Naive thymus-derived CD4-positive, alpha-beta T cell (primary cell): ENCODE results near the gene SMARCD1. TPM values are rescaled to one million over a fixed set of nuclear protein-coding genes. Genes with fewer than 3 reads are reported as not detected.

ENCODE experiments used
- ATAC-seq: fragments of 150-1000 bp; cut with Tn5 transposase; 2 replicates; pipeline ENCODE4 v1.10.0; 2021; ENCODE audit warnings: mild to moderate bottlenecking, moderate library complexity
- CTCF ChIA-PET: fragments of 350-600 bp; sonication (Branson Sonifier 250); formaldehyde crosslinking; loops from one replicate; lab custom pipeline; 2021; ENCODE audit warnings: antibody characterized with exemption; lab: Charles Lee
- POLR2A ChIA-PET: fragments of 350-600 bp; sonication (Branson Sonifier 250); formaldehyde crosslinking; loops from one replicate; lab custom pipeline; 2021; ENCODE audit warnings: antibody characterized with exemption, inconsistent platforms; lab: Charles Lee
- DNase-seq, 9 donors: peaks; one replicate each; pipeline versions ENCODE4 v3.0.0 to v3.0.0-alpha.2; 2020 to 2022; ENCODE audit warnings: mixed read lengths in 1 of 9
- H3K27ac ChIP-seq: one replicate; pipeline ENCODE4 v1.7.0; 2013; ENCODE audit warnings: mild to moderate bottlenecking, low read depth, low read length, moderate library complexity
- H3K27me3 ChIP-seq, 2 donors: one replicate each; pipeline ENCODE4 v1.7.0; 2013; ENCODE audit warnings: low read length in 2 of 2, mild to moderate bottlenecking in 2 of 2, moderate library complexity in 2 of 2; ENCODE audit not compliant: control insufficient read depth in 2 of 2, insufficient read depth in 2 of 2
- H3K36me3 ChIP-seq, 3 experiments: 1 replicate in 2 of 3; 2 replicates in 1 of 3; pipeline ENCODE4 v1.7.0; 2013; ENCODE audit warnings: low read length in 3 of 3, mild to moderate bottlenecking in 3 of 3, moderate library complexity in 1 of 3; ENCODE audit not compliant: insufficient read depth in 3 of 3, control insufficient read depth in 2 of 3
- H3K4me1 ChIP-seq, 2 donors: one replicate each; pipeline ENCODE4 v1.7.0; 2013; ENCODE audit warnings: low read length in 2 of 2, mild to moderate bottlenecking in 2 of 2, moderate library complexity in 1 of 2; ENCODE audit not compliant: control insufficient read depth in 2 of 2, insufficient read depth in 2 of 2
- H3K4me3 ChIP-seq: 2 replicates; pipeline ENCODE4 v1.7.0; 2013; ENCODE audit warnings: mild to moderate bottlenecking, low read length
- H3K9me3 ChIP-seq, 3 experiments: 1 replicate in 2 of 3; 2 replicates in 1 of 3; pipeline ENCODE4 v1.7.0; 2013; ENCODE audit warnings: low read length in 3 of 3; ENCODE audit not compliant: control insufficient read depth in 2 of 3
- H3K27ac Mint-ChIP-seq, 9 donors: one replicate each; pipeline ENCODE4 v1.8.0; 2020 to 2022; ENCODE audit warnings: mixed read lengths in 9 of 9, mild to moderate bottlenecking in 8 of 9, moderate library complexity in 5 of 9, inconsistent platforms in 2 of 9
- H3K27me3 Mint-ChIP-seq, 5 donors: one replicate each; pipeline ENCODE4 v1.8.0; 2021 to 2022; ENCODE audit warnings: mixed read lengths in 5 of 5, mild to moderate bottlenecking in 1 of 5
- H3K36me3 Mint-ChIP-seq, 5 donors: one replicate each; pipeline ENCODE4 v1.8.0; 2020 to 2022; ENCODE audit warnings: mixed read lengths in 5 of 5, mild to moderate bottlenecking in 3 of 5, inconsistent platforms in 1 of 5
- H3K4me1 Mint-ChIP-seq, 7 donors: one replicate each; pipeline ENCODE4 v1.8.0; 2020 to 2022; ENCODE audit warnings: mixed read lengths in 7 of 7, mild to moderate bottlenecking in 3 of 7, inconsistent platforms in 1 of 7
- H3K4me3 Mint-ChIP-seq, 10 donors: one replicate each; pipeline ENCODE4 v1.8.0; 2020 to 2022; ENCODE audit warnings: mild to moderate bottlenecking in 10 of 10, mixed read lengths in 10 of 10, moderate library complexity in 6 of 10, inconsistent platforms in 2 of 10
- H3K9me3 Mint-ChIP-seq, 11 donors: one replicate each; pipeline ENCODE4 v1.8.0; 2020 to 2022; ENCODE audit warnings: mixed read lengths in 11 of 11, mild to moderate bottlenecking in 4 of 11, inconsistent platforms in 1 of 11, moderate library complexity in 1 of 11
- intact Hi-C, 2 donors: fragments of 100-400 bp; cut with micrococcal nuclease; formaldehyde crosslinking; loops; one replicate each; pipeline ENCODE4 v1.15.1; 2023
- polyA plus RNA-seq, 2 donors: library from polyadenylated mRNA; unstranded; fragments of 300-500 nt; fragmentation: Illumina TruSeq; gene quantifications; one replicate each; pipeline ENCODE4 v1.2.3, GENCODE V29; 2021
- total RNA-seq, 6 experiments: library from RNA in 5 of 6; stranded (reverse) in 5 of 6; gene quantifications; 1 replicate in 5 of 6; 2 replicates in 1 of 6; pipeline ENCODE4 v1.2.3 and lab custom pipeline; 2021 to 2026

SMARCD1 gene
- total and polyA plus RNA-seq, 7 experiments from 2014 or later = 9.5 to 88.5 (median 67.2) TPM

GRCh38 chr12:50110762-50111351 lies 25.7 kb downstream of the SMARCD1 start:
- Mint-ChIP-seq H3K36me3 (peaks cover 0 to 10% (median 7%) of the 10 kb centered on the region in 5 donors), H3K4me3 (peak overlapping the region; percentile 21 to 100 (median 98)), H3K27me3 (no peaks in the 10 kb centered on the region), H3K27ac (peak overlapping the region in 8 of 9 donors; percentile 95 to 99 (median 98)), H3K9me3 (peaks cover 0 to 1% (median 0%) of the 10 kb centered on the region in 11 donors), H3K4me1 (peaks cover 11 to 37% (median 30%) of the 10 kb centered on the region in 7 donors)
- Histone ChIP-seq H3K4me1 (peaks cover 14 to 20% of the 10 kb centered on the region in 2 donors), H3K27ac (no peak overlapping the region), H3K9me3 (no peaks in the 10 kb centered on the region), H3K4me3 (peak overlapping the region; percentile 40), H3K27me3 (no peaks in the 10 kb centered on the region), H3K36me3 (peaks cover 0 to 8% (median 0%) of the 10 kb centered on the region in 3 experiments)
- POLR2A ChIA-PET = interaction anchor here (0.5 to 4.3 kb wide), 19 partner anchors 8 to 1107 kb away, joined by 3 to 53 read pairs (median 7); partner anchors contain the start of genes ATF1, CERS5, GPD1 and POU6F1
- intact Hi-C loops = loop anchor here (1.0 to 10.0 kb wide), 9 partner anchors 26 to 914 kb away; partner anchors contain the start of genes ATF1 (in 1 of the 2), BCDIN3D (in 1 of the 2), CERS5 (in 1 of the 2) and MCRS1 (in 1 of the 2)
- ATAC-seq = no peak
- no peak for DNase-seq
- CTCF ChIA-PET = interaction anchor here (0.6 to 4.2 kb wide), 21 partner anchors 8 to 144 kb away, joined by 3 to 29 read pairs (median 4); partner anchors contain the start of genes CERS5 and SMARCD1

- Mint-ChIP-seq H3K27me3 (no peaks in the 10 kb centered on the region), H3K4me1 (peaks cover 15 to 42% (median 35%) of the 10 kb centered on the region in 7 donors), H3K36me3 (peaks cover 0 to 12% (median 8%) of the 10 kb centered on the region in 5 donors), H3K9me3 (peaks cover 0 to 1% (median 0%) of the 10 kb centered on the region in 11 donors), H3K27ac (peak overlapping the region; percentile 91 to 99 (median 97)), H3K4me3 (peak overlapping the region; percentile 92 to 100 (median 98))
- Histone ChIP-seq H3K4me1 (peaks cover 14 to 23% of the 10 kb centered on the region in 2 donors), H3K27ac (peak overlapping the region; percentile 32), H3K4me3 (peak overlapping the region; percentile 40), H3K36me3 (peaks cover 0 to 13% (median 0%) of the 10 kb centered on the region in 3 experiments), H3K27me3 (no peaks in the 10 kb centered on the region), H3K9me3 (no peaks in the 10 kb centered on the region)
- ChIA-PET POLR2A (interaction anchor here (0.9 to 4.3 kb wide), 27 partner anchors 8 to 1107 kb away, joined by 3 to 53 read pairs (median 7); partner anchors contain the start of genes ATF1, CERS5, GPD1 and LIMA1), CTCF (interaction anchor here (0.6 to 4.2 kb wide), 27 partner anchors 8 to 1128 kb away, joined by 3 to 29 read pairs (median 4); partner anchors contain the start of genes CERS5, DAZAP2 and SMARCD1)
- no peak for DNase-seq
- ATAC-seq = no peak
- intact Hi-C loops = loop anchor here (1.0 to 10.0 kb wide), 9 partner anchors 26 to 913 kb away; partner anchors contain the start of genes ATF1 (in 1 of the 2), BCDIN3D (in 1 of the 2), CERS5 (in 1 of the 2) and MCRS1 (in 1 of the 2)
Measured at GRCh38 chr12:50111395-50111692, 26.2 kb downstream of the SMARCD1 start.

- intact Hi-C loops = loop anchor here (1.0 to 10.0 kb wide), 16 partner anchors 21 to 1395 kb away; partner anchors contain the start of genes CERS5 (in 2 of the 2), LARP4 (in 2 of the 2), LIMA1 (in 2 of the 2) and RACGAP1 (in 2 of the 2)
Measured at GRCh38 chr12:50111693-50112455, 26.7 kb downstream of the SMARCD1 start, which contains the start of gene COX14. Gene COX14, plus strand, starts transcription at chr12:50112236. Its CDS starts 7,808 bp downstream, at chr12:50120044.

GRCh38 chr12:50112456-50113218 lies 27.5 kb downstream of the SMARCD1 start:
- H3K9me3 ChIP-seq = no peaks in the 10 kb centered on the region
- Mint-ChIP-seq H3K27ac (peak overlapping the region; percentile 95 to 99 (median 98)), H3K36me3 (peaks cover 0 to 21% (median 13%) of the 10 kb centered on the region in 5 donors), H3K4me3 (peak overlapping the region; percentile 92 to 100 (median 98)), H3K27me3 (no peaks in the 10 kb centered on the region), H3K4me1 (peaks cover 15 to 54% (median 45%) of the 10 kb centered on the region in 7 donors), H3K9me3 (peaks cover 0 to 1% (median 0%) of the 10 kb centered on the region in 11 donors)
- ATAC-seq (no peak), DNase-seq (no peak)
- ChIA-PET CTCF (interaction anchor here (0.5 to 4.2 kb wide), 20 partner anchors 8 to 1126 kb away, joined by 3 to 29 read pairs (median 6); partner anchors contain the start of genes DAZAP2, SMARCD1 and TMBIM6), POLR2A (interaction anchor here (0.7 to 4.3 kb wide), 28 partner anchors 9 to 924 kb away, joined by 3 to 53 read pairs (median 6); partner anchors contain the start of genes ATF1, CERS5, GPD1 and LIMA1)
- peak overlapping the region; percentile 94 for H3K4me3 ChIP-seq
- H3K4me1 ChIP-seq = peaks cover 14 to 23% of the 10 kb centered on the region in 2 donors
- H3K27me3 ChIP-seq = no peaks in the 10 kb centered on the region
- peaks cover 0 to 24% (median 0%) of the 10 kb centered on the region in 3 experiments for H3K36me3 ChIP-seq
- H3K27ac ChIP-seq = peak overlapping the region; percentile 95
- intact Hi-C loops = loop anchor here (1.0 to 10.0 kb wide), 14 partner anchors 20 to 1396 kb away; partner anchors contain the start of genes LARP4 (in 2 of the 2), LIMA1 (in 2 of the 2), ATF1 (in 1 of the 2) and CCNT1 (in 1 of the 2)

More at GRCh38 chr12:50111693-50112455, 26.7 kb downstream of the SMARCD1 start, which contains the start of gene COX14:
- Mint-ChIP-seq H3K36me3 (peaks cover 0 to 16% (median 12%) of the 10 kb centered on the region in 5 donors), H3K27ac (peak within 1 kb of the TSS; percentile 95 to 99 (median 98)), H3K27me3 (no peaks in the 10 kb centered on the region), H3K9me3 (peaks cover 0 to 1% (median 0%) of the 10 kb centered on the region in 11 donors), H3K4me3 (peak within 1 kb of the TSS; percentile 92 to 100 (median 98)), H3K4me1 (peaks cover 15 to 47% (median 40%) of the 10 kb centered on the region in 7 donors)
- ChIA-PET CTCF (interaction anchor here (0.5 to 4.2 kb wide), 30 partner anchors 9 to 1127 kb away, joined by 3 to 29 read pairs (median 5); partner anchors contain the start of genes CERS5, DAZAP2, SMARCD1 and TMBIM6), POLR2A (interaction anchor here (0.7 to 4.3 kb wide), 33 partner anchors 9 to 1106 kb away, joined by 3 to 53 read pairs (median 6); partner anchors contain the start of genes ATF1, CERS5, GPD1 and LIMA1)
- ATAC-seq = peak; percentile 90
- peaks cover 14 to 23% of the 10 kb centered on the region in 2 donors for H3K4me1 ChIP-seq
- H3K9me3 ChIP-seq = no peaks in the 10 kb centered on the region
- H3K4me3 ChIP-seq = peak within 1 kb of the TSS; percentile 94
- H3K27ac ChIP-seq = peak within 1 kb of the TSS; percentile 95
- no peaks in the 10 kb centered on the region for H3K27me3 ChIP-seq
- peak; percentile 97 to 100 (median 99) for DNase-seq
- H3K36me3 ChIP-seq = peaks cover 0 to 18% (median 0%) of the 10 kb centered on the region in 3 experiments

GRCh38 chr12:50117057-50117622 lies 32.0 kb downstream of the SMARCD1 start:
- H3K27ac Mint-ChIP-seq = peak overlapping the region in 3 of 9 donors; percentile 3 to 61 (median 42)
- peaks cover 6 to 32% (median 18%) of the 10 kb centered on the region in 5 donors for H3K36me3 Mint-ChIP-seq
- peaks cover 22 to 68% (median 58%) of the 10 kb centered on the region in 7 donors for H3K4me1 Mint-ChIP-seq
- no peak for ATAC-seq
- no peak overlapping the region for H3K4me3 ChIP-seq
- POLR2A ChIA-PET = interaction anchor here (0.7 to 1.5 kb wide), 3 partner anchors 9 to 56 kb away, joined by 3 to 4 read pairs (median 3); no protein-coding TSS in a partner anchor
- H3K9me3 ChIP-seq = no peaks in the 10 kb centered on the region
- intact Hi-C loops = loop anchor here (10.0 kb wide), 2 partner anchors 852 to 908 kb away; partner anchors contain the start of genes SLC11A2 (in 1 of the 2) and TUBA1C (in 1 of the 2)
- H3K27ac ChIP-seq = no peak overlapping the region
- H3K27me3 ChIP-seq = no peaks in the 10 kb centered on the region
- H3K4me3 Mint-ChIP-seq = peak overlapping the region in 7 of 10 donors; percentile 48 to 72 (median 56)
- H3K36me3 ChIP-seq = peaks cover 0 to 57% (median 6%) of the 10 kb centered on the region in 3 experiments
- no peak for DNase-seq
- H3K9me3 Mint-ChIP-seq = peaks cover 0 to 1% (median 0%) of the 10 kb centered on the region in 11 donors
- H3K4me1 ChIP-seq = peaks cover 10 to 23% of the 10 kb centered on the region in 2 donors
- H3K27me3 Mint-ChIP-seq = no peaks in the 10 kb centered on the region
- CTCF ChIA-PET = interaction anchor here (1.5 kb wide), 1 partner anchor 15 kb away, joined by 9 read pairs; no protein-coding TSS in a partner anchor
